HG03175 (cell line): Measurements from ENCODE around the gene GNS.
"Not testable (repeated sequence)": the region's sequence is repeated elsewhere in the genome, so short reads cannot be mapped to it uniquely, and the experiment has no call there.

Experiments used
- ATAC-seq: cut with Tn5 transposase; IDR thresholded peaks from one replicate; pipeline ENCODE4 v1.9.1; 2021; ENCODE audit warnings: mild to moderate bottlenecking, moderate library complexity; ENCODE audit not compliant: unreplicated experiment

Gene GNS

DNA sequence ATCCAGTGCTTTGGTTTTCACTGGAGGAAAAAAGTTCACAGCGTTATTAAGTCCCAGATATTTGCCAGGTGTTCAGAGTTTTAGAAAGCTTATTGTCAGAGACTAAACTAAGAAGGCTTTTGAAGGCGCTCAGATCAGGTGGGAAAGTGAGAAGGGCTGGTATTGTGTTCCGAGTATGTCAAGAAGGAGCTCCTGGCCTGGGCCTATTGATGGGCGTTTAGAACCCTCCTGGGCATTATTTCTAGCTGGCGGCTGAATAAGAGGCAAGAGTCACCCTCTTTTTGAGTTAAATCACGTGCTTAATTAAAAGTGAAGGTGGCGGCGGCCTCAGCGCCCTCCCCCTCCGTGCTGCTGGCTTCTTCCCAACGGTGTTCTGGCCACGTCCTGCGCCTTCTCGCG lies 20.9 kb upstream of the GNS start:
- no peak for ATAC-seq

DNA sequence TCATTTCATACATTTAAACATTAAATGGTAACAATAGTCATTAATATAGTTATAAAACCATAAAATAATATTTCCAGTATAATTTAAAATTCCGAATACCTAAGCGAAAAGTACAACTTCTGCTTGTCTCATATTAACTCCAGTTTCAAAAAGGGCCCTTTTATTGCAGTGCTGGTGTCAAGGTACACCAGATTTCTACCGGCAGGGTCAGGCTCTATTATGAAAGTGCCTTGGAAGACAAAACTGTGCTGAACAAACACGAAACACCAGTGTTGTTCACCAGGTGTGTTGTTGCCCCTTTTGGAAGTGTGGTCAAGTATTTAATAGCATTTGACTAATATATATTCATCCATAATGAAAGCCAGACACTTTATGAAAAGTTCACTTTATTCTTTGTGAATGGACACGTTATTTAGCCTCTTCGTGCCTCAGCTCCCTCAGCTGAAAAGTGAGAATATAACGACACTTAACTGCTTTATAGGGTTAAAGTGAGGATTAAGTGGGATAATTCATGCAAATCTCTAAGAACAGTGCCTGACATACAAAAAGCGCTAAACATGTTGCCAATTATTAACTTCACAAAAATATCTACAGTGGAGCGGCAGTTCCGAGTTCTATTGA lies 20.3 kb upstream of the GNS start:
- ATAC-seq: no peak

DNA sequence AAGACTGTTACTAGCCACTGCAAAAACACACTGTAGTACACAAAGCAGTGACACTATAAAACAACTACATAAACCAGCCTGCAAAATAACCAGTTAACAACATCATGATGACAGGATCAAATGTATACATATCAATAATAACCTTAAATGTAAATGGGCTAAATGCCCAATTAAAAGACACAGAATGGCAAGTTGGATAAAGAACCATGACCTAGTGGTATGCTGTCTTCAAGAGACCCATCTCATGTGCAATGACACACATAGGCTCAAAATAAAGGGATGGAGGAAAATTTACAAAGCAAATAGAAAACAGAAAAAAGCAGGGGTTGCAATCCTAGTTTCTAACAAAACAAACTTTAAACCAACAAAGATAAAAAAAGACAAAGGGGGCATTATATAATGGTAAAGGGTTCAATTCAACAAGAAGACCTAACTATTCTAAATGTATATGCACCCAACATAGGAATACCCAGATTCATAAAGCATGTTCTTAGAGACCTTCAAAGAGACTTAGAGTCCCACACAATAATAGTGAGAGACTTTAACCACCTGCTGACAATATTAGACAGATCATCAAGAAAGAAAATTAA lies 16.0 kb upstream of the GNS start:
- ATAC-seq: not testable (repeated sequence)

DNA sequence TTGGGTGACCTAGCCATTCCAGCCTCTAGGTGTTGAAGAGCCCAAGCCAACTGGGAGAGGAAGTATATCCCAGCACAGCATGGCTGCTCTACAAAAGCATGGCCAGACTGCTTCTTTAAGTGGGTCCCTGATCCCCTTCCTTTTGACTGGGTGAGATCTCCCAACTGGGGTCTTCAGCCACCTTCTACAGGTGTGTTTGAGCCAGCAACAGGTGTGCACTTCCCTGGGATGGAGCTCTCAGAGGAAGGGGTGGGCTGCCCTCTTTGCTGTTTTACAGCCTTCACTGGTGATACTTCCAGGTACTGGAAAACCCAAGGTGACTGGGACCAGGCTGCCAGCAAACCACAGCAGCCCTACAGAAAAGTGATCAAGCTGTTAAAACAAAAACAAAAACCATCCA lies 14.2 kb upstream of the GNS start:
- ATAC-seq: no peak

DNA sequence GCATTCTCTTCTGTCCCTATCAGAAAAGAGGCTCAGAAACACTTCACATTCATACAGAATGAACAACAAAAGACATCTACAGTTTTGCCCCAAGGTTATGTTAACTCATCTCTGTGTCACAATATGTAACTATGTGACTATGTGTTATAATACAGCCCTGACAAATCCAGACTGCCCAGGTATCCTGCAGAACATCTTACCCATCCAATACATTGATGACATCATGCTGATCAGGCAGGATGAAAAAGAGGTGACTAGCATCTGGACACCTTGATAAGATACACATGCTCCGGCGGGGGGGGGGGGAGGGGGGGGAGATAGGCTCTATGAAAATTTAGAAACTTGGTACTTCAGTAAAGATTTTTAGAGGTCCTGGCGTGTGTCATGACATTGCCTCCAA lies 8.3 kb upstream of the GNS start:
- ATAC-seq: no peak

DNA sequence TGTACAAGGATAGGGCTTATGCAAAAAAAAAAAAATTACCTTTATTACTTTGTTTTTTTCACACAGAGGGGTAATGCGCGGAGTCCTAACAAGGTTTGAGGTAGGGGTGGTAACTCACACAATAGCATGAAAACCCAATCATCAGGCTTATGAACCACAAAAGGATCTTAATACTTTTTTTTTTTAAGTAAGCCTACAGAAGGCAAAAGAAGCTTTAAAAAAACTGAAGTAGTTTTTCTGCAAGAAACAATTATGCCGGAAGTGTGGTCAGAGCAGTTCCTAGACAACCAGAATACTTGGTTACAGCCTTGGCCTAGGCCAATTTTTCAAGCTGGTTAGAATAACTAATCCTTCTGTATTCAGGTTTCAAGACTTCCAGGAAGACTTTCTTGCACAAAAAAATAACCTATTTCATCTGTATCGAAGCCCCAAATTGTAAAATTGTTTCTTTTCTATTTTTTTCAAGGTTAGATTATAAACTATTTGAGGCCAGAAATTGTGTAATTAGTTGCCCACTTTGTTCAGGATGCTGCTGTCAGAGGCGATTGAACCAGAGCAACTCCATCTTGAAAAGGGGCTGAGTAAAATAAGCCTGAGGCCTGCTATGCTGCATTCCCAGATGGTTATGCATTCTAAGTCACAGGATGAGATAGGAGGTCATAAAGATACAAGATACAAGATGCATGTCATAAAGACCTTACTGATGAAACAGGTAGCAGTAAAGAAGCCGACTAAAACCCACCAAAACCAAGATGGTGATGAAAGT lies 1.8 kb upstream of the GNS start:
- ATAC-seq: no peak

DNA sequence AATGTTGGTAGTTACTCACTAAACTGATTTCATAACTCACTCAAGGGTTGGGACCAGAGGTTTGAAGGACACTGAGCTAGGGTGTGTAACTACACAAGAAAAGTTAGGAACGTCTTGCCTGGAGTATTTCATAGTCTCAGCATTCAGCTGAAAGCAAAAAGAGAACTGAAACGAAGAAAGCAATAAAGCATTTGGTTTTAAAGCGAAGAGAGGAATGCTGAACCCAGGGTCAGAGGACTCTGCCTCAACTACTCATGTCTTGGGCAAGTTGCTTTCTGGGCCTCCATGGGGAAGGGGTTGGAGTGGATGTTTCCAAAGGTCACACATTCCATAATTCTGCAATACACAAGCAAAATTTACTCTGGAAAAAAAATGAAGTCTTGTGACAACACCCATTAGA lies 1.4 kb downstream of the GNS start:
- ATAC-seq: no peak

DNA sequence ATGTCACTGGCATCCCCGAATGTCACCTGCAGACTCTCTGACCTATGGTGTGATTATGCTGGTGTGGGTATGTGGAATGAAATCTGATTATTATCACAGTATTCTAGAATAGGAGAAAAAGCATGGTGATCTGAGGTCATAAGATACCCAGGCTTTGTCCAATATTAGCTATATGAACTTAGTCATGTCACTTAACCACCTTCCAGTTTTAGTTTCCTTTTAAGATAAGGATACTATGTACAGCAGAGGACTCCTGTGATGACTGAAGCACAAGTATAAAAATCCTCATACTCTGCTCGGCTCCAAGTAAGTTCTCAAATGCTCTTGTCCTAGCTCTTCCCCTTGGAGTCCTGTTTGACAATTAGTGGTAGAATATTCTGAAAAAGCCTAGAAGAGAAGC lies 2.8 kb downstream of the GNS start:
- no peak for ATAC-seq

DNA sequence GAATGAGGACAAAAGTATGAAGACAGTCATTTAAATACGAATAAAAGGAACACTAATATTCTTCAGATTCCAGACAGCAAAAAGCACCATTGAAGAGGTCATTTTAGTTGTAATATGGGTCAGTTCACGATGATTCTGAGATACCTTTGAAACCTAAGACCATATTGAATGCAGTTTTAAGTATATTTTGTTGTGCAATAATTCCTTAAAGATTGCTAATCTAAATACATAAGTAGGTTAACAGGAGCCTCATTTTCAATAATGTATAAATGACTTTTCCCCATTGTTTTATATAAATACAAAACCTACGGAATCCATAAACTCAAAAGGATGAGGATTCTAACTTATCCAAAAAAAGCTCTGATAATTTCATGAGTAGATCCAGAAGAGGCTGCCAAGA lies 5.8 kb downstream of the GNS start:
- ATAC-seq: no peak

DNA sequence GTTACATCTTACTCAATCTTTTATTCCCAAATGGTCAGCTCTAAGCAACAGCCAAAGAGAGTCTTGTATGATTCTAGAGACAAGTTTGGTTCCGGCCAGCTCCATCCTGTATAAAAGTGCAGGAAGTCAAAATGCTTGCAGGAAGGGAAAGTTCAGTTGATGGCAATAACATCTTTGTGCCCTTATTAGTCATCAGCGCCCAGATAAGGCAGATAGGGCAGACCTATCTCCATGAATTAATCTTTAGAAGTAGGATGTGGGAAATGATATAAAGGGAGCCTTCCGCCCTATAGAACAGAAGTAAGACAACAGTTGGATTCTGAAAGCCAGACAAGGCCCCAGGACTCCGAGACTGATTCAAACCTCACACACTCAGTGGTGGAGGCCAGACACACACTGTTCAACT lies 6.4 kb downstream of the GNS start:
- no peak for ATAC-seq

DNA sequence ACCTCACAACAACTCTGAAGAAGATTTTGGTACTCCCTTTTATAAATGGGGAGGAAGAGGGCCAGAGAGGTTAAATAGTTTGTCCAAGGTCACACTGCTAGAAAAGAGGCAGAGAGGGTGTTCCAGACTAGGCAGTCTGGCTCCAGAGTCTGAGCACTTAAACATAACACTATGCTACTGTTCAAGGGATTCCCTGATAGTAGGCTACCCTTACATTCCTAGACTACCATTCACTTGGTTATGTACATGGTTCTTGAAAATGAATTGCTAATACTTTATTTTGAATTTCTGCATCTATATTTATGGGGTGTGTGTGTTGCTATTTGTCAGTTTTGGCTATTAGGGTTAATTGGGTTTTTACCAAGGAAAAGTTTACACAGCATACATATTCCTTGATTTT lies 7.2 kb downstream of the GNS start:
- no peak for ATAC-seq

DNA sequence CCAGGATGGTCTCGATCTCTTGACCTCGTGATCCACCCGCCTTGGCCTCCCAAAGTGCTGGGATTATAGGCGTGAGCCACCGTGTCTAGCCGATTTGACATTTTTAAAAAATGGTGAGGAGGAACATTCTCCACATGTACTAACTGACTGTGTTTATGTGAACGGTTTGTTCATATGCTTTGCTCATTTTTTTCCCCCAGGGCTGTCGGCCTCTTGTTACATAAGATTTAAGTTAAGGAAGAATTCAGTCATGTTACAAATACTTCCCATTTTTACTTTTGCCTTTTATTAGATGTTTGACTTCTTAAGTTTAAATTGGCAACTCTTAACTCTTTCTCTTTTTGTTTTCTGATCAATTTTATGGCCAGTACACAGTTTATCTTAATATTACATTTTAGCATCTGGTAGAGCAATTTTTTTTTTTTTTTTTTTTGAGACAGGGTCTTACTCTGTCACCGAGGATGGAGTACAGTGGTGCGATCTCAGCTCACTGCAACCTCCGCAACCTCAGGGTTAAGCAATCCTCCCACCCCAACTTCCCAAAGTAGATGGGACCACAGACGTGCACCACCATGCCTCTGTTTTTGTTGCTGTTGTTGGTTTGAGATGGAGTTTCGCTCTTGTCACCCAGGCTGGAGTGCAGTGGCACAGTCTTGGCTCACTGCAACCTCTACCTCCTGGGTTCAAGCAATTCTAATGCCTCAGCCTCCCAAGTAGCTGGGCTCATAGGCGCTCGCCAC lies 9.6 kb downstream of the GNS start:
- no peak for ATAC-seq

DNA sequence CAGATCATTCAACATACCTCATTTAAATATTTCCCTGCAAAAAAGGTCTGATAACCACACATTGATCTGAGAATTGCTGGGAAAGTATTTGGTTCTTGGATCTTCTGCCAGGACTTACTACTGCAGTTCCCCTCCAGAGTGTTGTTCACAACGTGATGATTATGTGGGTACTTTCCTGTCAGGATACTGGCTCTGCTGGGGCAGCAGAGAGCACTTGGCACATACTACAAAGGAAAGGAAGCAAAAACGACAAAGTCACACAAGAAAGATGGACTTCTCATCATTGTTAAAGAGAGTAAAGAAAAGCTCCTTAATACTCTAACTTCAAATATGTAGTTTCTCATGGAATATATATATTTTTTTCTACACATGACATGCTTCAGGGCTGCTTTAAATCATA lies 11.5 kb downstream of the GNS start:
- ATAC-seq: no peak

DNA sequence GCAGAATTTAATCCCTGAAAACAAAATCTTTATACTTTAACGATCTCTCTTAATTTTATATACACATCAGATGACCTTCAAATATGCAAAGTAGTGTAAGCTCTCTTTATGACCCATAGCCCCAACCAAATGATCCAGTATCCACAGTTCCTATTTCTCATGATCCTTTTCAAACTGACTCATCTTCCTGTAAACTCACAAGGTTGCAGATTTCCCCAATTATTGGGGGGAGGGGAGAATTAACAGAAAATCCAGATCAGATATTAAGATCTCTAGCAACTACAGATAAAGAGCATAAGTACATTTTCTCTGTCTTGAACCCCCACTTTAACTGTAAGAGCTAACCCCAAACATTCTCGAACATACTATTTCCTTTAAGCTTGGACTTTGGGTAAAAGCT lies 12.5 kb downstream of the GNS start:
- no peak for ATAC-seq

DNA sequence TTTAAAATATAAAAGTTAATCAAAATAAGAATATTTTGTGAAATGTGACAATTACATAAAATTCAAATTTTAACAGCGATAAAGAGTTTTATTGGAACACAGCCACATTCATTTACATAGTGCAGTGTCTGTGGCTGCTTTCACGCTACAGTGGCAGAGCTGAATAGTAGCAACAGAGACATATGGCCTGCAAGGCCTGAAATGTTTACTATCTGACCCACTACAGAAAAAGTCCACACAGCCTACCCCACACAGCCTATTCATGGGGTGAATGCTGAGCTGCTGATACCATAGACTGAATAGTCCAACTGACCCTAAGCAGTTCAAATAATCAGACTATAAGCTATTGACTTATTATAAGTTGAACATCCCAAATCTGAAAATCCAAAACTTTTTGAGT lies 13.2 kb downstream of the GNS start:
- no peak for ATAC-seq

DNA sequence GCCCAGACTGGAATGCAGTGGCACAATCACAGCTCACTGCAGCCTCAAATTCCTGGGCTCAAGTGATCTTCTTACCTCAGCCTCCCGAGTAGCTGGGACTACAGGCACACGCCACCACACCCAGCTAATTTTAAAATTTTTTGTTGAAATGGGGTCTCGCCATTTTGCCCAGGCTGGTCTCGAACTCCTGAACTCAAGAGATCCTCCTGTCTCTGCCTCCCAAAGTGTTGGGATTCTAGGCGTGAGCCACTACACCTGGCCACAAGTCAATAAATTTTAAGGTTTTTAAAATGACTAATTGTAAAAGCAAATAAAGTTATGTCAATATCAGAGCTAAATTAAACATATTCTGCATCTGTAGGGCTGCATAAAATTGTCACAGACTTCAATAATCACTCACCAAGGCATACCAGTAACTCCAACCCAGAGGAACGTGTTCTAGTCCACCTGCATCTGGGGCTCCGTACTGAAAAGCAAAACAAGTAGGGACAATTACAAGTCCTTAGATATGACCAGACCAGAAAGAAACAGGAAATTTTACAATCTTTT lies 13.9 kb downstream of the GNS start:
- no peak for ATAC-seq

DNA sequence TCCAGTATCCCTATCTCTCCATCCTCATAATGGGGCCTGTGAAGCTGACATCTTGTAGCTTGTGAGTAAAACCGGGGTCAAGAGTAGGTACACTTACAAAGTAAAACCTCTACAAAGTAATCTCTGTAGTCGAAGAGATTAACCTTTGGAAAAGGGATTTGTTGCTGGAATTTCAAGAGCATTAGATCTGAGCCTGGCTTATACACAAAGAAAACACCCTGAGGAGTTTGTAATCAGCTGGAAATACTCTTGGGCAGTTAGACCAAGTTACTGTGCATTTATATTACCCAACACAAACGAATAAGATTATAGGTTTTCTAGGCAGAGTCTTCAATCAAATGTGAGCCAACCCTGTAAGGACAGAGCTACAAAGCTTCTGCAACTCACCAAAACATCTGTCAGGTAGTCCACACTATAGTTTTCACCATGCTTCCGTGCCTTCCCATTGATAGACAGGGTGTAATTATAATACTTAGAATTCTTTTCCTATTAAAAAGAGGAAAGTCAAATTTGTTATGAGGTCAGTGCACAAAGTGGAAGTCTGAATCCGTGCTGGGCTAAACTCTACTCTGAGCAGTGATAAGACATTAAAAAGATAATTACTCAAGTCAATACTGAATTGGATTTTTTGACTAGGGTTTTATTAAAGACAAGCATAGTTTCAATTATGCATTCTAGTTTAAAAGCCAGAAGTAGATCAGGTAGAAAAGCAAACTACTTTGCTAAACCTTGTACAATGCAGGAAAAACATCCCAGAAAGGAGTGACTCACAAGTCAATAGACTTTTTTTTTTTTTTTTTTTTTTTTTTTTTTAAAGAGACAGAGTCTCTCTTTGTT lies 14.6 kb downstream of the GNS start:
- ATAC-seq: no peak

DNA sequence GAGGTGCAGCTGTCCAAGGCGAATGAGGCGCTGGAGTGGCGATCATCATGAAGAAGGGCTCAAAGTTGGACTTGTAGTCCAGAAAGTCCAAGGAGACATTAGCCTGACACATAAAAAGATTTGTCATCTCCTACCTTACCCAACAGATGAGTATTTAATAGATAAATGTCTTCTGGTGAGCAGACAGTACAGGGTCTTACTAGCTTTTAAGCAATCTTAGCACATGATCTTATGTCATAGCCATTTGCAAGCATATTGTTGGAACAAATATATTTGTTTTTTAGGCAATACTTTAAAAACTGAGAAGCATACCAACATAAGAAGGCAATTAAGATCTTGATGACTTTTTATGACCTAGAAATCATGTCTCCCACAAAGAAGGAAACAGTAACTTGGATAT lies 16.0 kb downstream of the GNS start:
- ATAC-seq: no peak

DNA sequence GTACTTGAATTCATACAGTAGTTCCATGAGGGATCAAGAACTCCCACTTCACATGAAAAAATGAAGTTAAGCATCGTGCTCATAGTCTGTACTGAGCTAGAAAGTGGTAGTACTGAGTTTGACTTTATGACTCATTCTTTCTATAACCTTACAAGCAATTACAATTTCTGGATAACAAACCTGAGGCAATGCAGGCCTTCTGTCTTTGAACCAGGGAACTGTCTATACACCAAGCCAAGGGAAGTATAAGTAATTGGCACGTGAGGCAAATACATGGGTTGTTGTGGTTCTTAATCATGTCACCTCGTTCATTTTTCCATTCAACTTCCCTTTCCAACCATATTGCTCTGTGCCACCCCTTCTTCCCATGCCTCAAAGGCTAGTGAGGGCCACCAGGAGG lies 16.8 kb downstream of the GNS start:
- no peak for ATAC-seq

DNA sequence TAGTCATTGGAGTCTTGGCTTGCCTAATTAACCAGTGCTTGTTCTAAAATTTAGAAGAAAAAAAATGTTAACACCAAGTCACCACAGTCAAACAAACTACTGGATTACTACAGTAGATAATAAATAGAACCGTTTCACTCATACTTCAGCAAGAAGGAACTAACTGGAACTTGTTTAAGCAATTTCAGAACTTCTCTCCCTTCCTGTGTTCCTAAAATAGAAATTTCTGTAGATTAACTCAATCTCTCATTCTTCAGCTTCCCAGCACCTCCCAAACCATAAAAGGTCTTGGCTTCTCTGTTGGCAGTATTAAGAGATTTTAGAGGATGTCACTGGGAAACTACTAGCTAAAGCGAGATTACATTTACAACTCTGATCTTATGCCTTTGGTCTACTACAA lies 18.6 kb downstream of the GNS start:
- ATAC-seq: no peak

DNA sequence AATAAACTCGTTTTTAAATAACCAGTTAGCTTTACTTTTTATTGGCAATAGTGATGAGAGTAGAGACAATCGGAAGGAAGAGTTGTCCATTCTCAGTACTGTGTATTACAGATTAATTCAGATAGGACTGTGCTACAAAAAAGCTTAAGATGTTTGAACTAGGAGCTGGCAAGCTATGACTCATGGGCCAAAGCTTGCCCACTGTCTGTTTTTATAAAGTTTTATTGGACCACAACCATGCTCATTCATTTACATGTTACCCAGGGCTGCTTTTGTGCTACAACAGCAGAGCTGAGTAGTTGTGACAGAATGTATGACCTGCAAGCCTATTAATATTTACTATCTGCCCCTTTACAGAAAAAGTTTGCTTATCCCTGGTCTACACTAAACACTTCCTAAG lies 19.4 kb downstream of the GNS start:
- ATAC-seq: no peak
